ENCODE measurements around the gene SEMA3E. TPM values are rescaled to one million over a fixed set of nuclear protein-coding genes. Genes with fewer than 3 reads are reported as not detected.

Gene SEMA3E
- total RNA-seq, 1 donor from 2014 or later: 0.27 TPM

- H3K4me1 ChIP-seq: no peaks in the 10 kb centered on the region
- H3K4me3 ChIP-seq: no peak overlapping the region
- H3K27ac ChIP-seq (replicated peaks): no peak overlapping the region
- DNase-seq: no peak
- no peak for TF ChIP-seq CTCF (IDR thresholded peaks at IDR 0.05; ENCODE audit: borderline replicate concordance)
- no peaks in the 10 kb centered on the region for H3K9me3 ChIP-seq (replicated peaks)
- no peaks in the 10 kb centered on the region for H3K36me3 ChIP-seq
- H3K27me3 ChIP-seq (ENCODE audit: low read depth): no peaks in the 10 kb centered on the region
- intact Hi-C loops (cut with micrococcal nuclease): no loop called here
These were observed 120.0 kb downstream of the SEMA3E start for GRCh38 chr7:83528925-83529423.

GRCh38 chr7:83524277-83525075 is 124.5 kb downstream of the SEMA3E start:
- no peak for DNase-seq
- TF ChIP-seq CTCF (IDR thresholded peaks at IDR 0.05; ENCODE audit: borderline replicate concordance): no peak
- H3K4me1 ChIP-seq: no peaks in the 10 kb centered on the region

GRCh38 chr7:83520726-83521125 is 128.2 kb downstream of the SEMA3E start:
- H3K4me1 ChIP-seq: no peaks in the 10 kb centered on the region
- DNase-seq: no peak
- no peaks in the 10 kb centered on the region for H3K9me3 ChIP-seq (replicated peaks)
- no peak overlapping the region for H3K4me3 ChIP-seq
- no peak overlapping the region for H3K27ac ChIP-seq (replicated peaks)
- no peak for TF ChIP-seq CTCF (IDR thresholded peaks at IDR 0.05; ENCODE audit: borderline replicate concordance)
- H3K27me3 ChIP-seq (ENCODE audit: low read depth): no peaks in the 10 kb centered on the region
- H3K36me3 ChIP-seq: no peaks in the 10 kb centered on the region
- intact Hi-C loops (cut with micrococcal nuclease): no loop called here

More at GRCh38 chr7:83524277-83525075, 124.5 kb downstream of the SEMA3E start:
- Histone ChIP-seq H3K4me3 (no peak overlapping the region), H3K27me3 (ENCODE audit: low read depth) (no peaks in the 10 kb centered on the region), H3K36me3 (no peaks in the 10 kb centered on the region), H3K9me3 (replicated peaks) (no peaks in the 10 kb centered on the region), H3K27ac (replicated peaks) (no peak overlapping the region)
- intact Hi-C loops (cut with micrococcal nuclease): no loop called here

GRCh38 chr7:83519240-83519639 is 129.7 kb downstream of the SEMA3E start:
- DNase-seq: no peak
- intact Hi-C loops (cut with micrococcal nuclease): no loop called here
- H3K4me3 ChIP-seq: no peak overlapping the region
- H3K36me3 ChIP-seq: no peaks in the 10 kb centered on the region
- no peaks in the 10 kb centered on the region for H3K27me3 ChIP-seq (ENCODE audit: low read depth)
- H3K27ac ChIP-seq (replicated peaks): no peak overlapping the region
- H3K9me3 ChIP-seq (replicated peaks): no peaks in the 10 kb centered on the region
- H3K4me1 ChIP-seq: no peaks in the 10 kb centered on the region
- TF ChIP-seq CTCF (IDR thresholded peaks at IDR 0.05; ENCODE audit: borderline replicate concordance): no peak

GRCh38 chr7:83517035-83517700 is 131.8 kb downstream of the SEMA3E start:
- H3K36me3 ChIP-seq: no peaks in the 10 kb centered on the region
- H3K9me3 ChIP-seq (replicated peaks): no peaks in the 10 kb centered on the region
- no peaks in the 10 kb centered on the region for H3K27me3 ChIP-seq (ENCODE audit: low read depth)
- no peak for TF ChIP-seq CTCF (IDR thresholded peaks at IDR 0.05; ENCODE audit: borderline replicate concordance)
- H3K4me1 ChIP-seq: no peaks in the 10 kb centered on the region
- H3K4me3 ChIP-seq: no peak overlapping the region
- intact Hi-C loops (cut with micrococcal nuclease): no loop called here
- no peak for DNase-seq
- H3K27ac ChIP-seq (replicated peaks): no peak overlapping the region

All from left ventricle myocardium inferior (tissue), 1 donor.